H54 (cell line): ENCODE data around the gene GPR157.

Experiments used
- DNase-seq: peaks from one replicate; pipeline ENCODE4 v3.0.0; 2011; ENCODE audit warnings: low spot score, mixed read lengths; ENCODE audit not compliant: insufficient read length
- FAIRE-seq: peaks from 3 replicates; lab custom pipeline; 2011; peaks lifted over from hg19 to GRCh38; lab: Jason Lieb, UNC
- POLR2A ChIP-seq: IDR thresholded peaks from 2 replicates; pipeline ENCODE4 v1.6.1; 2011; ENCODE audit warnings: low read depth, mild to moderate bottlenecking, low read length

GPR157 gene

DNA sequence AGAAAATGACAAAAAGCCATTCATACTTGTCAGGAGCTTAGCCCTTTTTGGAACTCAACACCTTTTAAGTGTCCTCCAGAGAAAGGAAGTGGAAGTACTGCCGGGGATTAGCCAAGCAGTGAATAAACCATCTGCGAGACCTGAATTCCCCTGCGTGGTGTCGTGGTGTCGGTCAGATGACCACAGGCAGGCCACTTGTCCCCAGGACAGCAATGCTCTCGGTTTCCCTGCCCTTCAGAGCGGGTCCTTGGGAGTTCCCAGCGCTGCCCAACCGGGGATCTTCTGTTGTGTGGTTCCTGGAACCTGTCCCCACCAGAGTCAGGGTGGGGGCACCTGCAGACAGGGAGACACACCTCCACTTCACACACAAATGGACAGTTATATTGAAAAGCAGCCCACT, 9.2 kb downstream of the GPR157 start:
- no peak for TF ChIP-seq POLR2A
- FAIRE-seq (no peak), DNase-seq (no peak)

DNA sequence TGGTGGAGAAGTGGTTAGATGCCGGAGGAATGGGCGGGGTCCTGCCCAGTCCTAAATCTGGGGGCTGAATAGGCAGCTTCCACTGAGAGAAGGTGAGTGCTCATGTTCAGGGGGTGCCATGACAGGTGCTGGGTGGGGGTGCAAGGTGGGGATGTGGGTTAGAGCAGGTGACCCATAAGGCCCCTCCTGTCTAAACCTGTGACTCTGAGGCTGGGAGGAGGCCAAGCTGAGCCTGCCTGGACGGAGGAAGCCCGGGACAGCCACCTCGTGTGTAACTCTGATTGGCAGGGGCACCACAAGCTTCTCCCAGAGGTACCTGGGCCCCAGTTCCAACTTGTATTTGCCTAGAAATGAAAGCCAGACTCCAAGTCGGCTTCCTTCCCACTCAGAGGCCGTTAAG, 10.7 kb downstream of the GPR157 start:
- FAIRE-seq (no peak), DNase-seq (no peak)
- TF ChIP-seq POLR2A: no peak

DNA sequence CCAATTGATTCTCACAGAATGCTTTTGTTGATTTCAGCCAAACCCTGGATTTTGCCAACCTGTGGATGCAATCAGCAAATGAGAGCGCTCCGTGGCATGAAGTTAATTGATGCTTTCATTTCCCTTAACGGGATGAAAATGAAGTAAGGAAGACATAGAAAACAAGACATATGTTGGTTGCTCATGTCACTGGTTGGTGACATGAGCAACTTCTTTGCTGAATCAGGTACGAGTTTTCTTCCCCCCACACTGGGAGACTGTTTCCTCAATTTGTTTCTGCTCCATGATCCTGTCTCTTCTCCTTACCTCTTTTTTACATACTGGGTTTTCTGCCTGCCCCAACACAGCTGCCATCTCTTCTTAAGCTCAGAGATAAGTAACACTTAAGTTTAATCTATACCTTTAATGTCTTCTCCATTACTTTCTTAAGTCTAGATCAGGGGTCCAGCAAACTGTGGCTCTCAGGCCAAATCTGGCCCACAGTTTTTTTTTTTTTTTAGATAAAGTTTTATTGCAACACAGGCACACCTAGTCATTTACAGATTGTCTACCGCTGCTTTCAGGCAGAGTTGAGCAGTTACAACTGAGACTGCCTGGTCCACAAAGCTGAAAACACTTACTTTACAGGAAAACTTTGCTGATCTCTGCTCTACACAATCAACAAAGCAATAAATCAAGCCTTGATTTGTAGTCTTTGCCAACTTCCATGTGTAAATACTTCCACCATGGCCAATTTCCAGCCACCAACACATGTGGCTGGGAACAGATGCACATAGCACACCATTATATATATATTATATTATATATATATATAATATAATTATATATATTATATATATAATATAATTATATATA, 13.3 kb downstream of the GPR157 start:
- DNase-seq (no peak), FAIRE-seq (no peak)
- no peak for TF ChIP-seq POLR2A

DNA sequence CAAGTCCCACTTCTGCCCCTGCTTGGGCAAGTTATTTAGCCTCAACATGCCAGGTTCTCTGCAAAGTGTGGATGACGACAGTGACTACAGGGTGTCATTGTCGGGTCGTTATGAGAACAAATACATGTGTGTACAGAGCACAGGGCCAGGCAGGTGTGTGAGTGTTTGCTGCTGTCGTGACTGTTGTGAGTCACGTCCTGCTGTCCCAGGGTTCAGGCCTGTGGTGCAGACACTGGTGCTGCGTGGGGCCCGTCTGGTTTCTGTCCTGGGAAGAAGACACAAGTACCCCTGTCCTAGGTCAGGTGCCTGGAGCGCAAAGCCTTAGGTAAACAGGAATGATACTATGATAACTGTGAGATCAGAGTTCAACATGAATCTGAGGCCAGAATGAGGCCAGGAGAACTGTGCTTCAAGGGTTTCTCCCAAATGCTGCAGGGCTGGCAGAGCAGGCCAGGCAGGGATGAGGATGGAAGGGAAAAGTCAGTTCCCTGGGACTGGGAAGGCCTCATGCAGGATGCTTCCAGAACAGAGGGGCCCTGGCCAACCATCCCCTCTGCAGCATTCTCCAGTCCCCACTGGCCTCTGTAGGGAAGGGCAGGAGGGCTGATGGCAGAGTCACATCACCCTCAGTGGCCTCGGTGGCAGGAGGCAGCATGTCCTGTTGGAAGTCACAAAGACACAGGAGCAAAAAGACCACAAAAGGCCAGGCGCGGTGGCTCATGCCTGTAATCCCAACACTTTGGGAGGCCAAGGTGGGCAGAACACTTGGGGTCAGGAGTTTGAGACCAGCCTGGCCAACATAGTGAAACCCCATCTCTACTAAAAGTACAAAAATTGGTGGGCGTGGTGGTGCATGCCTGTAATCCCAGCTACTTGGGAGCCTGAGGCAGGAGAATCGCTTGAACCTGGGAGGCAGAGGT, 15.7 kb downstream of the GPR157 start:
- DNase-seq: no peak
- FAIRE-seq: no peak
- TF ChIP-seq POLR2A: no peak

DNA sequence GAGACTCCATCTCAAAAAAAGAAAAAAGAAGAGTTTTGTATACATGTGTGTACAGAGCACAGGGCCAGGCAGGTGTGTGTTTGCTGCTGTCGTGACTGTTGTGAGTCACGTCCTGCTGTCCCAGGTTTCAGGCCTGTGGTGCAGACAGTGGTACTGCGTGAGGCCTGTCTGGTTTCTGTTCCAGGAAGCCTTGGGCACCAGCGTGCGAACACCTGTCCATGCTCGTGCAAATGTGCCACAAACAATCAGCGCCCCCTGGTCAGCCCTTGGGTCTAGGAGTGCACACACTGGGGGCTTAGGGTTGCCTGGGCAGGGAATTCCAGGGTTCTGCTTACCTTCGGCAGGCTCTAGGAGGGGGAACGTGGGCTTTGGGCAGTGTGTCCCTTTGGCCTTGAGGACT, 16.9 kb downstream of the GPR157 start:
- no peak for DNase-seq
- no peak for TF ChIP-seq POLR2A
- no peak for FAIRE-seq

GRCh38 chr1:9111357-9111691, 17.6 kb downstream of the GPR157 start:
- DNase-seq (no peak), FAIRE-seq (no peak)
- TF ChIP-seq POLR2A: no peak

- TF ChIP-seq POLR2A: no peak
- DNase-seq: peak; percentile 52
- FAIRE-seq: peak; percentile 68
These were observed 18.1 kb downstream of the GPR157 start for GRCh38 chr1:9110669-9111356.

- TF ChIP-seq POLR2A: no peak
- FAIRE-seq (no peak), DNase-seq (no peak)
These were observed 20.7 kb downstream of the GPR157 start for GRCh38 chr1:9108056-9108665.

DNA sequence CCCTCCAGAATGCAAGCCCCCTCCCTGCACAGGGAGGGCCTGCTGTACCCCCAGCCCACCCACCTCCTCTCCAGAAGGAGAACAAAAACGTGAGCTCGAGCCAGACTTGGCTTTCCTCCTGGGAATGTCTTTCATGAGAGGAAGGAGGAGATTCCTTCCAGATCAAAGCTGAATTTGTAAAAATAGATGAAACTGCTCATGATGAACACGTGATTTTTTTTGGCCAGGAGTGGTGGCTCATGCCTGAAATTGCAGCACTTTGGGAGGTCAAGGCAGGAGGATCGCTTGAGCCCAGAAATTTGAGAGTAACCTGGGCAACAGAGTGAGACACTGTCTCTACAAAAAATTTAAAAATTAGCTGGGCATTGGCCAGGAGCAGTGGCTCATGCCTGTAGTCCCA, 21.8 kb downstream of the GPR157 start:
- no peak for TF ChIP-seq POLR2A
- no peak for FAIRE-seq
- no peak for DNase-seq

- FAIRE-seq (no peak), DNase-seq (no peak)
- no peak for TF ChIP-seq POLR2A
These were observed 22.6 kb downstream of the GPR157 start for GRCh38 chr1:9106286-9106685.

DNA sequence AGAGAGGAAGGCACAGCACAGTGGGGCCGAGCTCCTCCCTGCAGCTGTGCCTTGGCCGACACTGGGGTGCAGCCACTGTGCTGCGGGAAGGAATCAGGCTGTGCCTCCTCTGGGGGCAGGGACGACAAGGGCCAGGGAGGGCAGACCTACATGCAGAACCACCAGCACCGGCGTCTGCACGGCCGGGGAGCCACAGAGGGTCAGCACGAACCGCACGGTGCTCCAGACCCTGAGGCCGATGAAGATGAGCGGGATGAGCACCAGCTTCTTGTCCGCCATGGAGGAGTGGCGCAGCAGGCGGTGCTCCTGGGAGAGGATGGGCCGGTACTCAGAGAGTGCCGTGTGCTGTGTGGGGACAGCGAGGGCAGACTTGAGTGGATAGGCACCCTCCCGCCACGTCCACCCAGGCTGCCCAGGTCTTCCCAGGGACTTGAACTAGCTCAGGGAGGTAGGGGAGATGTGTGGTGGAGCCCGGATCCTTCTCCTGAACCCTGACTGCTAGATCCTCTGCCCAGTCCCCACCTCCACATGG, 23.5 kb downstream of the GPR157 start:
- no peak for FAIRE-seq
- no peak for TF ChIP-seq POLR2A
- no peak for DNase-seq

- FAIRE-seq (peak; percentile 36), DNase-seq (peak; percentile 42)
- no peak for TF ChIP-seq POLR2A
These were observed 27.3 kb downstream of the GPR157 start for GRCh38 chr1:9101510-9102146.
